B cell (primary cell): ENCODE measurements around the gene FXYD3. TPM values are rescaled to one million over a fixed set of nuclear protein-coding genes. Genes with fewer than 3 reads are reported as not detected.
A peak's percentile ranks its signal among the peaks of the same experiment; 100 is the strongest.

Experiments
- ATAC-seq: fragments of 200-7000 bp; cut with Tn5 transposase; one replicate; pipeline ENCODE4 v1.10.0; 2021; ENCODE audit warnings: low read depth, mild to moderate bottlenecking, moderate number of reproducible peaks, moderate library complexity
- CTCF ChIA-PET: fragments of 350-600 bp; sonication (Branson Sonifier 250); formaldehyde crosslinking; loops from one replicate; lab custom pipeline; 2021; ENCODE audit warnings: antibody characterized with exemption, inconsistent platforms; lab: Charles Lee
- POLR2A ChIA-PET: fragments of 350-600 bp; sonication (Branson Sonifier 250); formaldehyde crosslinking; loops from one replicate; lab custom pipeline; 2021; ENCODE audit warnings: antibody characterized with exemption; lab: Charles Lee
- DNase-seq: peaks from one replicate; pipeline ENCODE4 v3.0.0; 2013
- H2AFZ ChIP-seq: 2 replicates; pipeline ENCODE4 v1.6.1; 2012; ENCODE audit warnings: mild to moderate bottlenecking, low read depth, low read length; ENCODE audit not compliant: insufficient read depth, poor library complexity, severe bottlenecking
- H3K27ac ChIP-seq, 2 donors: 1 replicate in 1 of 2; 2 replicates in 1 of 2; pipeline ENCODE4 v1.5.1; 2012 to 2013; ENCODE audit warnings: low read length in 2 of 2, mild to moderate bottlenecking in 2 of 2, moderate library complexity in 1 of 2
- H3K27me3 ChIP-seq, 4 experiments: fragments of 200-600 bp in 1 of 4; sonication (generic) in 1 of 4; replicated peaks in 1 of 4; 1 replicate in 2 of 4; 2 replicates in 2 of 4; pipeline versions ENCODE4 v1.6.1 to v1.7.0; 2013 to 2016; ENCODE audit warnings: low read length in 3 of 4, mild to moderate bottlenecking in 2 of 4, mixed read lengths in 1 of 4, moderate library complexity in 1 of 4; ENCODE audit not compliant: insufficient read depth in 4 of 4, control insufficient read depth in 3 of 4; ENCODE audit errors: control extremely low read depth in 1 of 4
- H3K36me3 ChIP-seq, 2 experiments: replicated peaks in 1 of 2; 1 replicate in 1 of 2; 2 replicates in 1 of 2; pipeline versions ENCODE4 v1.6.1 to v1.7.1; 2013; ENCODE audit warnings: low read length in 1 of 2; ENCODE audit not compliant: insufficient read depth in 2 of 2, control insufficient read depth in 1 of 2; ENCODE audit errors: control extremely low read depth in 1 of 2, extremely low read depth in 1 of 2
- H3K4me1 ChIP-seq, 2 donors: fragments of 200-600 bp in 1 of 2; sonication (generic) in 1 of 2; 1 replicate in 1 of 2; 2 replicates in 1 of 2; pipeline versions ENCODE4 v1.5.1 to v1.6.1; 2013 to 2017; ENCODE audit warnings: low read length in 2 of 2; ENCODE audit not compliant: control insufficient read depth in 2 of 2, insufficient read depth in 2 of 2
- H3K4me2 ChIP-seq: replicated peaks from 2 replicates; pipeline ENCODE3; 2012; ENCODE audit warnings: mild to moderate bottlenecking, low read depth, low read length; ENCODE audit not compliant: poor library complexity, severe bottlenecking
- H3K4me3 ChIP-seq, 5 experiments: fragments of 200-600 bp in 1 of 5; sonication (generic) in 1 of 5; 1 replicate in 3 of 5; 2 replicates in 2 of 5; pipeline versions ENCODE4 v1.5.1 to v1.7.0; 2011 to 2016; ENCODE audit warnings: low read length in 4 of 5, mild to moderate bottlenecking in 4 of 5, low read depth in 2 of 5, control low read depth in 1 of 5, moderate library complexity in 1 of 5; ENCODE audit not compliant: insufficient read depth in 1 of 5; ENCODE audit errors: control extremely low read depth in 1 of 5, extremely low read depth in 1 of 5
- H3K79me2 ChIP-seq: fragments of 200-600 bp; sonication (generic); one replicate; pipeline ENCODE4 v1.6.0; 2016; ENCODE audit warnings: low read length; ENCODE audit not compliant: control insufficient read depth, insufficient read depth
- H3K9ac ChIP-seq: fragments of 200-600 bp; sonication (generic); 2 replicates; pipeline ENCODE4 v1.6.1; 2017; ENCODE audit warnings: mild to moderate bottlenecking, low read length, moderate library complexity
- H3K9me3 ChIP-seq, 3 donors: one replicate each; pipeline versions ENCODE4 v1.6.1 to v1.7.1; 2013; ENCODE audit warnings: low read length in 2 of 3; ENCODE audit not compliant: control insufficient read depth in 2 of 3, insufficient read depth in 1 of 3; ENCODE audit errors: control extremely low read depth in 1 of 3
- H4K20me1 ChIP-seq: 2 replicates; pipeline ENCODE4 v1.6.0; 2012; ENCODE audit warnings: mild to moderate bottlenecking, low read length; ENCODE audit not compliant: insufficient read depth, control insufficient read depth, poor library complexity, severe bottlenecking
- H3K27ac Mint-ChIP-seq: one replicate; pipeline ENCODE4 v1.8.0; 2021; ENCODE audit warnings: mixed read lengths
- H3K27me3 Mint-ChIP-seq: one replicate; pipeline ENCODE4 v1.8.0; 2021; ENCODE audit warnings: mixed read lengths
- H3K4me1 Mint-ChIP-seq: one replicate; pipeline ENCODE4 v1.8.0; 2021; ENCODE audit warnings: mixed read lengths
- H3K4me3 Mint-ChIP-seq: one replicate; pipeline ENCODE4 v1.8.0; 2021; ENCODE audit warnings: mixed read lengths
- H3K9me3 Mint-ChIP-seq: one replicate; pipeline ENCODE4 v1.8.0; 2022; ENCODE audit warnings: mixed read lengths; ENCODE audit not compliant: insufficient read depth
- EZH2 ChIP-seq: IDR thresholded peaks from 2 replicates; pipeline ENCODE4 v1.6.1; 2012; ENCODE audit warnings: borderline replicate concordance, low read depth, mild to moderate bottlenecking, moderate library complexity, low read length; ENCODE audit not compliant: insufficient read depth, poor library complexity, severe bottlenecking
- WGBS: methylation state at CpG from one replicate; pipeline ENCODE4 v1.1.5; 2013; ENCODE audit warnings: missing lambda C conversion rate; ENCODE audit not compliant: insufficient coverage; 5-methylcytosine and 5-hydroxymethylcytosine counted together
- intact Hi-C: fragments of 100-400 bp; cut with micrococcal nuclease; formaldehyde crosslinking; loops from one replicate; pipeline ENCODE4 v1.10.0; 2022
- polyA plus RNA-seq: library from polyadenylated mRNA; depleted of rRNA; stranded (reverse); fragments of >200 nt; gene quantifications from 2 replicates; pipeline ENCODE4 v1.2.3, GENCODE V29; 2012
- total RNA-seq, 2 donors: library from RNA; stranded (reverse); fragments of 120-200 nt in 1 of 2; gene quantifications; 1 replicate in 1 of 2; 2 replicates in 1 of 2; pipeline versions ENCODE4 v1.2.3 to v1.2.4, GENCODE V29; 2013 to 2022
- TF ChIP-seq, protein P1 (sequence below): fragments of 200-600 bp; IDR thresholded peaks from one replicate; pipeline ENCODE4 v1.8.0; 2022; ENCODE audit warnings: antibody characterized with exemption, mild to moderate bottlenecking

Gene FXYD3
- total and polyA plus RNA-seq, 2 donors (not counting 1 experiment from before 2014, with no cell fraction given), result not detected

DNA sequence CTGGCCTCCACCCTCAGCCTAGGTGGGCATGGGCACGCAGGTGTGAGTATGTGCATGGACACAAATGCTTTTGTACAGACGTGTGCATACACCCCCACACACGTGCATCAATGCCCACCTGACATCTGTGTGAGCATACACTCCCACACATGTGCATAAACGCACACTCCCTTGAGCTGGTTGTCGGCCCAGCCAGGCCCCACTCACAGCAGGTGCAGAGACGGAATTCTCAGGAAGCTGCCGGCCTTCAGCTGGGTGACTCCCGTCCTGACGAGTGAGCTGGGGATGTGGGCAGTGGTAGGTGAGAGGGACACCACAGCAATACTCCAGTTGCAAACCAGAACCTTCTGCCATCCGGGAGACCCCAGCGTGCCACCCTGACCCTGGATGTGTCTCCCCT is 18.2 kb downstream of the FXYD3 start:
- H3K4me3 Mint-ChIP-seq, result no peak overlapping the region
- no peaks in the 10 kb centered on the region for H3K27me3 ChIP-seq
- no peak overlapping the region for H3K4me2 ChIP-seq
- H3K9ac ChIP-seq, result no peak overlapping the region
- H3K4me3 ChIP-seq, result no peak overlapping the region
- H3K9me3 ChIP-seq, result peaks cover 0 to 3% (median 0%) of the 10 kb centered on the region in 3 donors
- ATAC-seq, result no peak
- no peaks in the 10 kb centered on the region for H4K20me1 ChIP-seq
- POLR2A ChIA-PET, result no interaction called here
- WGBS, result 97% methylated on average over 6 of the region's 11 CpGs
- H3K27ac Mint-ChIP-seq, result no peak overlapping the region
- no peaks in the 10 kb centered on the region for H3K36me3 ChIP-seq
- no peak for DNase-seq
- peaks cover 0 to 25% of the 10 kb centered on the region in 2 donors for H3K4me1 ChIP-seq
- CTCF ChIA-PET, result interaction anchor here (4.6 to 5.9 kb wide), 2 partner anchors 18 to 67 kb away, joined by 31 to 65 read pairs; partner anchors contain the start of gene FXYD3
- H3K79me2 ChIP-seq, result no peaks in the 10 kb centered on the region
- no peak overlapping the region for H2AFZ ChIP-seq
- H3K4me1 Mint-ChIP-seq, result peaks cover 21% of the 10 kb centered on the region
- no peak overlapping the region for H3K27ac ChIP-seq
- peaks cover 5% of the 10 kb centered on the region for H3K27me3 Mint-ChIP-seq
- TF ChIP-seq, protein P1, sequence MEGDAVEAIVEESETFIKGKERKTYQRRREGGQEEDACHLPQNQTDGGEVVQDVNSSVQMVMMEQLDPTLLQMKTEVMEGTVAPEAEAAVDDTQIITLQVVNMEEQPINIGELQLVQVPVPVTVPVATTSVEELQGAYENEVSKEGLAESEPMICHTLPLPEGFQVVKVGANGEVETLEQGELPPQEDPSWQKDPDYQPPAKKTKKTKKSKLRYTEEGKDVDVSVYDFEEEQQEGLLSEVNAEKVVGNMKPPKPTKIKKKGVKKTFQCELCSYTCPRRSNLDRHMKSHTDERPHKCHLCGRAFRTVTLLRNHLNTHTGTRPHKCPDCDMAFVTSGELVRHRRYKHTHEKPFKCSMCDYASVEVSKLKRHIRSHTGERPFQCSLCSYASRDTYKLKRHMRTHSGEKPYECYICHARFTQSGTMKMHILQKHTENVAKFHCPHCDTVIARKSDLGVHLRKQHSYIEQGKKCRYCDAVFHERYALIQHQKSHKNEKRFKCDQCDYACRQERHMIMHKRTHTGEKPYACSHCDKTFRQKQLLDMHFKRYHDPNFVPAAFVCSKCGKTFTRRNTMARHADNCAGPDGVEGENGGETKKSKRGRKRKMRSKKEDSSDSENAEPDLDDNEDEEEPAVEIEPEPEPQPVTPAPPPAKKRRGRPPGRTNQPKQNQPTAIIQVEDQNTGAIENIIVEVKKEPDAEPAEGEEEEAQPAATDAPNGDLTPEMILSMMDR, result no peak
- TF ChIP-seq EZH2, result no peak
- intact Hi-C loops, result no loop called here
- peaks cover 3% of the 10 kb centered on the region for H3K9me3 Mint-ChIP-seq

DNA sequence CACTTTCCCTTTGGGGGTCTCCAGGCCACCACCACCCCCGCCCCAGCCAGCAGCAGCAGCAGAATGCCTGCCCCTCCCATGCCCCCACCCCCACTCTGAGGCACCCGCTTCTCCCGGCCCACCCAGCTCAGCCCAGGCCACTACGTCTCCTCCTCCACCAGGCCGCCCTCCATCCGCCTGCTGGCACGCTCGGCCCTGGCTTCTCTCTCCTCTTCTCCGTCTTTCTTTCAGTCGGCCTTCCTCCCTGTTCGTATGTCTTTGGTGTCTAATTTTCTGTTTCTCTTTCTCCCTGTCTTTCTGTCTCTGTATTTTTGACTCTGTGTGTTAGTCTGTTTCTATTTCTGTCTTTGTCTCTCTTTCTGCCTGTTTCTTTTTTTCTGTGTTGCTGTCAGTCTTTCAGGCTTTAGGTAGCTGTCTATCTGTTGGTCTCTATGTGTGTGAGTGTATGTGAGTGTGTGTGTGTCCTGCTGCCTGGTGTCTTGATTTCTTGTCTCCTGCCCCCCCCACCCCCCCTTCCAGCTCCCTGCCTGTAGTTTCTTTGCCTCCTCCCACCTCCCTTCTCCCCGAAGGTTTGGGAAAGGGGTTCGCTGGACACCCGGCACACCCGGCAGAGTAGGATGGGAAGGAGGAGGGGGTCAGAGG is 19.1 kb downstream of the FXYD3 start, which contains the start of gene LGI4:
Gene LGI4, minus strand, starts transcription at position 459 of the 642 bp plus-strand sequence. Its CDS starts 379 bp downstream, at position 80.
- DNase-seq (no peak), ATAC-seq (no peak)
- no peak within 1 kb of the TSS for H3K4me3 ChIP-seq
- no peak within 1 kb of the TSS for H3K27ac ChIP-seq
- 100% methylated on average over 3 of the region's 15 CpGs for WGBS
- H3K4me2 ChIP-seq, result no peak within 1 kb of the TSS
- Mint-ChIP-seq H3K9me3 (peaks cover 3% of the 10 kb centered on the region), H3K4me1 (peaks cover 21% of the 10 kb centered on the region), H3K27ac (peak within 1 kb of the TSS; percentile 75), H3K27me3 (peaks cover 5% of the 10 kb centered on the region), H3K4me3 (no peak within 1 kb of the TSS)
- ChIA-PET CTCF (interaction anchor here (0.6 to 5.9 kb wide), 14 partner anchors 10 to 360 kb away, joined by 3 to 65 read pairs (median 6); partner anchors contain the start of genes FXYD3 and FXYD5), POLR2A (interaction anchor here (0.7 kb wide), 1 partner anchor 55 kb away, joined by 6 read pairs; no protein-coding TSS in a partner anchor)
- peaks cover 0 to 3% (median 0%) of the 10 kb centered on the region in 3 donors for H3K9me3 ChIP-seq
- H3K4me1 ChIP-seq, result peaks cover 0 to 25% of the 10 kb centered on the region in 2 donors
- no peaks in the 10 kb centered on the region for H3K36me3 ChIP-seq
- no peak within 1 kb of the TSS for H2AFZ ChIP-seq
- H4K20me1 ChIP-seq, result no peaks in the 10 kb centered on the region
- no peak for TF ChIP-seq EZH2
- TF ChIP-seq, protein P1, result no peak
- H3K27me3 ChIP-seq, result peaks cover 0 to 2% (median 0%) of the 10 kb centered on the region in 4 experiments
- intact Hi-C loops, result loop anchor here (1.0 kb wide), 3 partner anchors 10 to 67 kb away; no protein-coding TSS in a partner anchor
- H3K9ac ChIP-seq, result no peak within 1 kb of the TSS
- H3K79me2 ChIP-seq, result no peaks in the 10 kb centered on the region
